HG03139 (cell line): ENCODE data around the gene ACTN4.
A peak's percentile ranks its signal among the peaks of the same experiment; 100 is the strongest.
"Not testable (repeated sequence)": the region's sequence is repeated elsewhere in the genome, so short reads cannot be mapped to it uniquely, and the experiment has no call there.

Experiments
- ATAC-seq: cut with Tn5 transposase; IDR thresholded peaks from one replicate; pipeline ENCODE4 v1.9.1; 2021; ENCODE audit not compliant: unreplicated experiment

Gene ACTN4

GRCh38 chr19:38761884-38762389, 114.5 kb downstream of the ACTN4 start:
- ATAC-seq = not testable (repeated sequence)

DNA sequence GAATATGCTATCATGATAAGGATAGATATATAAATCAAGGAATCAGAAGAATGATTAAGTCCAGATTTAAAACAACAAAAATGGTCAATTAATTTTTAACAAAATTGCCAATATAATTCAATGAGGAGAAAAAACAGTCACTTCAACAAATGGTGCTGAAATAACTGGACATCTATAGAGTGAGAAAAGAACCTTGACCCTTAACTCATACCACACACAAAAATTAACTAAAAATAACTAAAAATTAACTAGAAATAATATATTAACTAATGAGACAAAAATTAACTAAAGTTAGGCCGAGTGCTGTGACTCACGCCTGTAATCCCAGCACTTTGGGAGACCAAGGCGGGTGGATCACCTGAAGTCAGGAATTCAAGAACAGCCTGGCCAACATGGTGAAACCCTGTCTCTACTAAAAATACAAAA, 116.4 kb downstream of the ACTN4 start:
- ATAC-seq = no peak

DNA sequence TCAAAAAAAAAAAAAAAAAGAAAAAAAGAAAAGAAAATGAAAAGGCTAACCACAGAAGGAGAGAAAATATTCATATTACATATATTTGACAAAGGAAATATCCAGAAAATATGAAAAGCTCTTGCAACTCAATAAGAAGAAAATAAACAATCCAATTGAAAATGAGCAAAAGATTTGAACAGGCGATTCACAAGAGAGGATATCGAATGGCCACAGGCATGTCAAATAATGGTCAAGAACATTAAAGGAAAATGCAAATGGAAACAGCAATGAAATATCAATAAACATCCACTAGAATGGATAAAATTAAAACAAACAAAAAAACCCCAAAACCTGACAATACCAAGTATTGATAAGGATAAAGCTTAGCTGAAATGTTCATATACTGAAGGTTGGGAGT, 117.8 kb downstream of the ACTN4 start:
- ATAC-seq = no peak

GRCh38 chr19:38766276-38767047, 119.0 kb downstream of the ACTN4 start:
- ATAC-seq = no peak

DNA sequence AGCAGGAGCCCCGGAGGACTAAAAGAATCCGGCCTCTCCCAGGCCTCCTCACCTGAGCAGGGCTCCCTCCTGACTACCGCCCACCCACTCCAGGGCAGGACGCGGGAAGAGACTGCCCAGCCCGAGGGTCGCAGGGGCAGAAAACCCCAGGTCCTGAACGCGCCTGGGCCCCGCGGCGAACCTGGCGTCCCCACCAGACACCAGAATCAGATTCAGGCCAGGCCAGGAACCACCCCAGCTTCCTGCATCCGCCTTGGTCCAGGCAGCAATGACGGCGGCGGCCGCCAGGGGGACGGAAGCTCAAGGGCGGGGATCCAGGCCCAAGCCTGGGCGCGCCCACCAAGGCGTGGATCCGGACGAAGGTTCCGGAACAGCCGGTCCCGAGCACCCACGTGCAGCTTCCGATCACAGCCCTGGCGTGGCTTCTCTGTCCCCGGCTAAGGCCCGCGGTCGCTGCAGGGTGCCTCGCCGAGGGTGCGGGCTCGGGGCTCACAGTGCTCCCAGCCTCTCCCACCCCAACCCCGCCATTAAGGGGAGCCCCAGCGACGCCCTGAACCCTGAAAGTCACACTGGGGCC, 122.3 kb downstream of the ACTN4 start:
- ATAC-seq = peak; percentile 51

GRCh38 chr19:38770228-38770948, 122.9 kb downstream of the ACTN4 start:
- ATAC-seq = not testable (repeated sequence)

- peak; percentile 59 for ATAC-seq
These were observed 123.5 kb downstream of the ACTN4 start for GRCh38 chr19:38770949-38771275.

DNA sequence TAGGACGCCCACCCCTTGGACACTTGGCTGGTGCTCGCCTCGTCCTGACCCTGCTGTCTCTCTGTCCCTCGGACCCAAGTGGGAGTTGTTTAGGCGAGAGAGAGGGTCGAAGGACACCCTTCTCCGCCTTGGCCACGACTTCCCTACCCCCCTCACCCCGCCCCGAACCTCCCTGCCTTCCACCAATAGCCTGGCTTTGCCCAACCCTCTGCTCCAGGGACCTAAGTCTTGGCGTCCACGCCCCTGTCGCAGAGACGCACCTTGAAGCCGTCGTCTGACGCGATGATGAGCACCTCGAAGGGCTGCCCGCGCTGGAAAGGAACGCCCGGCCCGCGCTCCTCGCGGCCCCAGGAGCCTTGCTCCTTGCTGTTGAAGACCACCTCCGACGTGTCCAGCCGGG, 124.1 kb downstream of the ACTN4 start:
- ATAC-seq = not testable (repeated sequence)

DNA sequence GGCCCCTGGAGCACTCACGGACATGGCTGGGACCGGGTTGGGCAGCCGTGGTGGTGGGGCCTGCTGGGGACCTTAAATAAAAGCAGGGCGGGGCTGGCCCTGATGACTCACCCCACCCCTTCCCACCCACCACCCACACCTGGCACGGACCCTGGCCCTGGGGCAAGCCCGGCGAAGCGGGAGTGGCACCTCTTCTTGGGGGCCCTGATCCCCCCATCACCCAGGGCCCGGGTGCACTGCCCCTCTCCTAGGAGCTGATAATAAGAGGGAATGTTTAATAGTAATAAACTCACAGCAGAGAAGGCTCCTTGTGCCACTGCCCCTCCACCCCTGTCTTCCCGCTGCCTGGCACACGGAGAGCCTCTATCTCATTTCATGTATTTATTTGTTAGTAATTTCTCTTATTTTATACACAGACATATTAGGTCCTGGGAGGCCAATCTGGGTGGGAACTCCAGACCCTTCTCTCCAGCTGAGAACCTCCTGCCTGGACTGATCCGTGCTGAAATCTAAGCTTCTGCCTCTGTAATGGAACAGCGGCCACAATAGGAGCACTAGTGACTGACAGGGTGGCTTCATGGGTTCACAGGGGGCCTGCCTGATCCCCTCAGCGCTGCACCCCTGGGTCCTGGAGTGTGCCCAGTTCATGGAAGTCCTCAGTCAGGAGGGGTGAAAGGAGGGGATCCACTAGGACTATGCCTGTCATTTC, 126.2 kb downstream of the ACTN4 start, which contains the start of gene LGALS7:
Gene LGALS7, minus strand, starts transcription at position 49 of the 709 bp plus-strand sequence. Its CDS starts 25 bp downstream, at position 24.
- ATAC-seq = no peak

DNA sequence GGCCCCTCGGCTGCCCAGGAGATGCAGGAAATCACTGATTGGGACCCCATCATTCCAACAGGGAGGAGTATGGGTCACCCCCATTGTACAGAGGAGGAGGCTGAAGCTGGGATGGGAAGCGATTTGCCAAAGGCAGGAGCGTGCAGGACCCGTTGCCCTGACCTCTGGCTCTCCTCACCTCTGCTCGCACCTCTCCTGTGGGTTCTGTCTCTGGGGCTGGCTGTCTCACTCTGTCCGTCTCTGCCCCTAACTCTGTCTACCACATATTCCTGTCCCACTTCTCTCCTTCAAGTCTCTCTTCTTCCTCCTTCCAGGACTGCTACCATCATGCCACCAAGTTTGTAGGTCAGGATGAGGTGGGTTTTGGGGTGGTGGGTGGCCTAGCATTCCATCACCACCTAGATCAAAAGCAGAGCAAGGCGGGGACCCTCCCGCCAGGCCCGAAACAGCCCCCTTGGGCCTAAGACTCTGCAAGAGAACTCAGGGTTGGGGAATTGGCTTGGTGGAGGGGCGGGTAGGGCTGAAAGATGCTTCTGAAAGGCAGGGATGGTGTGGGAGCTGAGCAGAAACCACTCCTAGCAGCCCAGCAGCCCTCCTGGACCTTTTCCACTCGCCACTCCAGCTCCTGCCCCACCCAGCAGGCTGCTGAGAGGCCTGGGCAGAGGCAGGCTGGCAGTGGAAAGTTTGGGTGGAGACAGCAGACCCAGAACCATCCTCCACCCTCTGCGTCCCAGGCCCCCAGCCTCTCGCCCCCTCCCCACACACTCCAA, 126.9 kb downstream of the ACTN4 start:
- no peak for ATAC-seq

GRCh38 chr19:38778733-38779132, 131.3 kb downstream of the ACTN4 start:
- no peak for ATAC-seq

- no peak for ATAC-seq
These were observed 133.0 kb downstream of the ACTN4 start for GRCh38 chr19:38780443-38780842.

DNA sequence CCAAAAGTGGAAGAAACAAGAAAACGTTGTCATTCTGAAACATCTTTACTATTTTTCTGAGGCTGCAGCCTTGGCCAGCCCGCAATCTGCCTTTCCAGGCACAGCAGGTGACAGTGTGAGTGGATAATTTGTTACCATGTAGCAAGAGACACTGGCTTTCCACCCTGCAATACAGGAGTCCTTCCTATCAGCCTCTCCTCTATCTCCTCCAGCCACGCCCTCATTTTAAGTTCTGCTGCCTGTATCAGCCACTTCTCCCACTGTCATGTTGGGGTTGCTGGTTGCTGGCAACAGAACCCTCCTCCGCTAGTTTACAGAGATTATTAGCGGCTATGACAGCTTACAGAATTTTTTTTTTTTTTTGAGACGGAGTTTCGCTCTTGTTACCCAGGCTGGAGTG, 133.6 kb downstream of the ACTN4 start:
- no peak for ATAC-seq
